Dermis blood vessel endothelial cell (primary cell): Measurements from ENCODE around the gene SLC16A1. TPM values are rescaled to one million over a fixed set of nuclear protein-coding genes. Genes with fewer than 3 reads are reported as not detected.

Experiments
- DNase-seq: peaks from one replicate; pipeline ENCODE4 v3.0.0; 2010
- total RNA-seq: library from RNA; depleted of rRNA; stranded (reverse); fragments of >200 nt; gene quantifications from 2 replicates; pipeline ENCODE4 v1.2.3, GENCODE V29; 2014

Gene SLC16A1
- total RNA-seq, 1 donor from 2014 or later, result 94.8 TPM

DNA sequence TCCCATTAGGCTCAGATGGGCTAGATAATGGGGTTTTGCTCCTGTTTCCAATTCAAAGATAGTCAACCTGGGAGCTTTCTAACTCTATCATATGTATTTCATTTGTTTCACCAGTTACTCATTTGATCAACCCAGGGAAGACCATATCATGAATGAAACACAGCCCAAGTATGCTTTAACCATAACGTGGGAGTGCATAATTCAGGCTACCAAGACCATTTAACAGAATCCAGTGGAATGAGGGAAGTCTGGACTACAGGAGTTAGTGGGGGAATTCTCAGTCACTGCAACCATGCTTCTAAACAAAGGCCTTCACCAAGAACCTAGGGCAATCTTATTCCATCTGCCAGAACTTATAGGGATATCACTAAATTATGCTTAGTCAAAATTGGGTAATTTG, 15.0 kb upstream of the SLC16A1 start:
- DNase-seq, result no peak

DNA sequence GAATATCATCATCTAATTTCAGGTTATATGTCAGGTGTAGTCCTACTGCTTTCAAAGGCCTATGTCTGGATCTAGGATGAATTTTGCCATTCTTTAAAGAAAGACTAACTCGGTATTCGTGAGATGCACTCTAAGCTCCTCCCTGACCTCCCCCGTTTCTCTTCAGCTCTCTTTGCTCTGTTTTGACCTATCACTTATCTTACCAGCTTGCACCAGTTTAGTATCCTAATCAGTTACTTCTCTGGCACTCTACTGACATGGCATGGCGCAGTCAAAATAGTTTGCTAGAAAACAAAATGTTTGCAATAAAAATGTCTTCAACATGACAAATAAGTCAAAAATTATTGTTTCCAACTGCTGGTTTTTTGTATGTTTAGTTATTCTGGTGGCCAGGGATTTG, 8.4 kb upstream of the SLC16A1 start:
- no peak for DNase-seq

- no peak for DNase-seq
Measured at GRCh38 chr1:112961072-112961471, 5.1 kb upstream of the SLC16A1 start.

DNA sequence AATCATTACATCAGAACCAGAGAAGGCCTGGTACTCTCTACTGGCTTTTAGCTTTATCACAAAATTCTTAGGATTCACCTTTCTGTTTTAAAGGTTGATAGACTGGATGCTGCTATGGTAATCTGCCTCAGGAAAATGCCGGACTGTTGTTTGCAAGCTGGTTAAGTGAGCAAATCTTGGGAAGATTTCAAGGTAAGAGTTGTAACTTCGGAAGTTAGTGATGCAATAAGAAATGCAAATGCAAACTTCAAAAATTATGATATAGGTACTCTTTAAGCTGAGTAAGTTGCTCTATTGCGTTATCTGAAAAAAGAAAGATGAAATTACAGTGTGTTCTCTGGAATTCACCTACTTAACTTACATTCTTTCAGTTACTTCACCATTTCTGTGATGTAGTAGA, 4.4 kb upstream of the SLC16A1 start:
- DNase-seq, result no peak

GRCh38 chr1:112958236-112958635, 2.2 kb upstream of the SLC16A1 start:
- DNase-seq, result peak; percentile 40

DNA sequence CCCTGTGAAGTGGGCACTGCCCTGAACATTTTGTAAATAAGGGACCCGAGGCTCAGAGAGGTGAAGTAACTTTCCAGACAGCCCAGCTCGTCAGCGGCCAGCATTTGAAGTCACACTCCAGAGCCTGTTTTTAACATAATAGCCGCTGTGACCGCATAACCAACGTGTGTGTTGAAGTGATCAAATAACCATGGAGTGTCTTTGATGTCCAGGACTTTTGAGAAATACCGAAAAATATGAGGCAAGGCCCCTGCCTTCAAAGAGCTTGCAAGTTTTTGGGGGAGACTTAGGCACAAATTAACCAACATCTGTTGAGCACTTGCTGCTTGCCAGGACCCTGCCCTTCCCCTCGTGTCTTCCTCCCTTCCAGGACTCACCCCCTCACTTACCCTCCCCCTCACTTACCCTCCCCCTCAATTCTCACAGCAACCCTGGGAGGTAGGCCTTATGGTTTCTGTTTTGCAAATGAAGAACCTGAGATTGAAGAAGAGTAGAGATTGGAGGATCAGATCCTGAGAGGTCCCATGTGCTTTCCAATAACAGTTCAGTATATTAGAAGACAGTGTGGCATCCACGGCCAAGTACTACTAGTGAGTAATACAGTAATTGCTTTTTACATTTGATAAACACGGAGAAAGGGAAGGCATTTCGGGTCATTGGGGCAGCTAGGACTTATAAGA, 1.3 kb upstream of the SLC16A1 start:
- DNase-seq, result peak; percentile 82

DNA sequence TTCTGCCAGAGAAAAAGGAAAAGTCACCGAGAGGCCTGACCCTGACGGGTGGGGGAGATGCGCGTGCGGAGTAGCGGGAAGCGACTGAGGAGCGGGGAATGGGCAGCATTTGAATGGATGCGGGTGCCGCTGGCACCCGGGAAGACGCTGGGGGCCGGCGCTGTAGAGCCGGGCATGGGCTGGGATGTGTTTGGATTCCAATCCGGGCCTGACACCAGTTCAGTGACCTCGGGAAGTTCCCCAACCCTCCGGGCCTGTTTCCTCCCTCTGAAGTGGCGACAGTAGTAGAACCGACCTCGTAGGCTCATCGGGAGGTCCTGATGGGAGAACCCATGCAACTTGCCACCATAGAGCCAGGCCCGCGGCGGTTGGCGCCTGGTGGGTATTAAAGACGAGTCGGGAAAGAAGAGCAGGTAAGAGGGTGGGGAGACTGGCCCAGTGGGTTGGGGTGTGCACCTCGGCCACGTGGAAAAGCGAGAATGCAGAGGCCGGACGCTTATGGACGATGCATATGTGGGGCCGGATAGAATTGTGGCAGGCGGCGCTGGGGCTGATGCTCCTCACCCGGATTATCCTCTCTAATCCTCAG, 642 bp upstream of the SLC16A1 start:
- DNase-seq, result no peak

DNA sequence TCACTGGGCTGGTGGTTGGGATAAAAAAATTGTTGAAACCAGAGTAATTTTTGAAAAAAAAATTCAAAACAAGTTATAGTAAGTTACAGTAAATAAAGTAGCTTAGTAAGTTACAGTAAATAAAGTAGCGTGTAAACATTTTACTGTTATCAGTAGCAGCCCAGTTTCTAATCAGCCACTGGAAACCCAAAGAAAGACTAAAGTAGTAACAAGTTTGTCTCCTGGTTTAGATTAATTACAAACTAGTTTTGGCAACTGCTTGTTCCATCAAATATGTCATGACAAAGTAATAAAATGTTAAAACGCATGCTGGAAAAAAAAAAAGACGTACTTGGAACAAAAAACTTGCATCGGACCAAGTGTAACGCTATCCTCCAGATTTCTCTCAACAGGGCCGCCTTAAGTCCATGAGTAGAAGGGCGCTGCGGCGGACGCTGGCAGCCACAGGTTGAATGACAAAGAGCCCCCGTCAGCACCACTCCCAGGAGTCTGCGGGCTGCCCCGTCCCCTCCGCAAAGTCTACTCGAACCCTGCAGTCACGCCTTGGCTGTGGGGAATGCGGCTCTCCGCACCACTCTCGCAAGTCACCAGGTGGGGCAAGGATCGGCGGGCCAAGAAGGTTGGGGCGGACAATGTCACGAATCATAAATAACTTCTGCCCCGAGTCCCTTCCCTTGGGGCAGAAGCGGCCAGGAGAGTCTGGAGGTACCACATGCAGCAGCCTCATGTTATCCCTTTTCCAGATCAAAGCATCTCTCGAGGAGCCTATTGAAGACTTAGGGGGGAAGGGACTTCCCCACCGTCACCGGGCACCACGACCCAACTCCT, 837 bp downstream of the SLC16A1 start:
- peak; percentile 78 for DNase-seq

DNA sequence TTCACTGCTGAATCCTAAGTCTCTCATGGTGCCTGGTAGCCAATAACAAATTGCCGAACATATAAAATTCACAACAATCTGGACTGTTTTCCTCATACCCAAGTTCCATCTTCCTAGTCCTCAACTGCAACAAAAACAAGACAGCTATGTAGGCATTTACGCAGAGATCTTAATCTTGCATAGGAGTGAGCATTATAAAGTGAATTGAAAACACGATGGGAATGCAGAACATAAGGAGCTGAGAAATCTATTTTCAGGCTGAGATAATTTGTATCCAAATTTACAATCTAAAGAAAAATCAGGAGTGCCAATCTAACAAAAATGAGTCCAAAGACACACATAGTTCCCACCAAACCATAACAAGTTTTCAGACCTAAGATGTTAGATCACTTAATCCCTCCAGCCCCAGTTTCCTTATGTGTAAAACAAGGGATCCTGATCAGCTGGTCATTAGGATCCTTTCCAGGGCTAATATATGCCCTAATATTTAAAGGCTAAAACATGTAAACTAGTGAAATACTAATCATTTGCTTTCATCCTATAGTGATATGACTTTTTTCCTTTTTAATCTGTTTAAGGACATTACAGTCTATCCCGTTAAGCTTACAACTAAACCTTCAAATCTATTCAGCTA, 1.9 kb downstream of the SLC16A1 start:
- peak; percentile 19 for DNase-seq

GRCh38 chr1:112950426-112950825, 5.6 kb downstream of the SLC16A1 start:
- no peak for DNase-seq

DNA sequence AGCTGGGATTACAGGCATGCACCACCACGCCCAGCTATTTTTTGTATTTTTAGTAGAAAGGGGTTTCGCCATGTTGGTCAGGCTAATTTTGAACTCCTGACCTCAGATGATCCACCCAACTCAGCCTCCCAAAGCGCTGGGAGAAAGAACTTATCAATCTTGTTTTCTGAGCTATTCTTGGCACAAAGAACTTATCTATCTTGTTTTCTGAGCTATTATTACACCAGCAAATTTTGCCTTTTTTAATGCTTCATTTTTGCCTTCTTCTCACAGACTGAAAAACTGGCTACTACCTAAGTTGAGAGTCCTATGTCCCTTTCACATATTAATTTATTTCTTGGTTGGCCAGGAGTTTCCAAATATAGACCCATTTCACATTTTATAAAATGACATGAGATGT, 9.3 kb downstream of the SLC16A1 start:
- DNase-seq, result no peak

DNA sequence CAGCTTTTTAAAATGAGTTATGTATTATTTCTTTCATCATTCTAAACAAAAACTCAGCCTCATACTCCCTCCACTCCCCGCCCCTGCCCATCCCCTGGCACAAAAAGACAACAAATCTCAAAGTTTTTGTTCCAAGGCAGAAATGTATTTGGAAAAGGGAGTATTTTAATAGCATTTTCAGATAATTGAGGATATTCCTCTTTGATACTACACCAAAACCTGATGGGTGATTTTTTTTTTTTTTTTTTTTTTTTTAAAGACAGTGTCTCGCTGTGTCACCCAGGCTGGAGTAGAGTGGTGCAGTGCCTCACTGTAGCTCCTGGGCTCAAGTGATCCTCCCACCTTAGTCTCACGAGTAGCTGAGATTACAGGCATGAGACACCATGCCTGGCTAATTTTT, 16.2 kb downstream of the SLC16A1 start:
- DNase-seq, result no peak

GRCh38 chr1:112938210-112938609, 17.8 kb downstream of the SLC16A1 start:
- DNase-seq, result peak; percentile 21

DNA sequence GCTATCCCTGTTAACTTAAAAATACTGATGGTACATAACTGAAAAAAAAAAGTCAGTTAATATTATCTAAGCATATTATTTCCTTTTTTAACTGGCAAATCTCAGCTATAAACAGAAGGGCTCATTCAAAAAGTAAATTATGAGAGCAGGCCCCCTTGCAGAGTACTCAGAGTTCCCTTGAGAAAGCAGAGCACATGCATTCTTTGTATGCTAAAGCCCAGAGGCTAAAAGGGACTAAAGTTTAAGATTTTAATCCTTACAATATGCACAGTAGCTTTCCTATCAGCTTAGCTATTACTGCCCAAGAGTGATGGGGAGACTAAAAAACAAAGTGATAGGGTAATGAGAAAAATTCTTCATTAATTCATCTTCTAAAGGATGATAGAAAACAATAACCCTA, 18.5 kb downstream of the SLC16A1 start:
- DNase-seq, result no peak

DNA sequence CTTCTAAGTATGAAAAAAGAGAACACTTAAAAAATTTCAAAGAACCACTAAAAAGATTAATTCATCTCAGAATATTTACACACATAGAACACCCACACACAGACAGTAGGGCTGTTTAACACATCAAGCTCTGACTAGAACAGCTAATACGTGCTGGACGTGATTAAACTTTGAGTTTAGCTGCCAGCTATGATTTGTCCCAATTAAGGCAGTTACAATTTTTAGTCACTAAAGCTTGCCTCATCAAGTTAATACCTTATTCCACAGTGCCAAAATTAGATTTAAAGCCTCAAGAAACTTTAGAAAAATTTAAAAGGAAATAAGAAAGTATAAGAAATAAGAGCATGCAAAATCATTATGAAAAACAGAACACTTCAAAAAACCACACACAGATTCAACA, 18.9 kb downstream of the SLC16A1 start:
- no peak for DNase-seq

- peak; percentile 57 for DNase-seq
Measured at GRCh38 chr1:112935461-112936111, 20.4 kb downstream of the SLC16A1 start.

- no peak for DNase-seq
Measured at GRCh38 chr1:112934577-112934976, 21.4 kb downstream of the SLC16A1 start.

GRCh38 chr1:112933820-112934571, 22.0 kb downstream of the SLC16A1 start:
- DNase-seq, result no peak

DNA sequence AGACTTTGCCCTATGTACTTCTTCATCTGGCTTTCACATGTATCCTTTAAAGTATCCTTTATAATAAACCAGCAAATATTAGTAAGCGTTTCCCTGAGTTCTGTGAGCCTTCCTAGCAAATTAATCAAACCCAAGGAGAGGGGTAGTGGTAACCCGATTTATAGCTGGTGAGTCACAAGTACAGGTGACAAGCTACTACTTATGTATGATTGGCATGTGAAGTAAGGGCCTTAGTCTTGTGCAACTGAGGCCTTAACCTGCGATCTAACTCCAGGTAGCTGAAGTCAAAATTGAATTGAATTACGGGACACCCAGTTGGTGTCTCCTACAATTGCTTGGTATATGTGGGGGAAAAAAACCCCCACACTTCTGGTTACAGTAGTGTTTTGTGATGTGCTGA, 26.0 kb downstream of the SLC16A1 start:
- no peak for DNase-seq

DNA sequence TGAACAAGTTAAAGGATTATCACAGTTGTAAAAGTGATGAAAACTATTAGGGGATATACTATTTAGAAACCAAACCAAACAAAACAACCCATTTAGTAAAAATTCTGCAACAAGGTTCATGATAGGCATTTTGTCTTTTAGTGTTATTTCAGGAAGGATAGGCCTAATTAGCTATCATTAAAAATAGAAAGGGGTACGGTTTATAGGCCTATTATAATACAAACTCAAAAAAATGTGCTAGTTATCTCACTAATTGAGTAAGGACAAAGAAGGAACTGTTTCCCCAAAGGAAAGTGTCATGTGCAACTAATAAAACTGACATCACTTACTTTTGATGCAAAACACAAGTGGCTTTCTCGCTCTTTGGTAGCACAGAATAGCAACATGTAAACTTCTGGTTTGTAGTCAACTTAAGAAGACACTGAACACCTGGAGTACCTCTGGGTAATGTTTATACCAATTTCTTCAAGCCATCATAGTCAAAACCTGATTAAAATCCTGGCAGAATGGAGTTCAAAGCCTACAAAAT, 28.5 kb downstream of the SLC16A1 start:
- DNase-seq, result no peak

- DNase-seq, result no peak
Measured at GRCh38 chr1:112926858-112927257, 29.1 kb downstream of the SLC16A1 start.

- DNase-seq, result peak; percentile 34
Measured at GRCh38 chr1:112925015-112925414, 31.0 kb downstream of the SLC16A1 start.
